ENCODE results near the gene IRF8.
"Not testable (repeated sequence)": the region's sequence is repeated elsewhere in the genome, so short reads cannot be mapped to it uniquely, and the experiment has no call there.

Gene IRF8

DNA sequence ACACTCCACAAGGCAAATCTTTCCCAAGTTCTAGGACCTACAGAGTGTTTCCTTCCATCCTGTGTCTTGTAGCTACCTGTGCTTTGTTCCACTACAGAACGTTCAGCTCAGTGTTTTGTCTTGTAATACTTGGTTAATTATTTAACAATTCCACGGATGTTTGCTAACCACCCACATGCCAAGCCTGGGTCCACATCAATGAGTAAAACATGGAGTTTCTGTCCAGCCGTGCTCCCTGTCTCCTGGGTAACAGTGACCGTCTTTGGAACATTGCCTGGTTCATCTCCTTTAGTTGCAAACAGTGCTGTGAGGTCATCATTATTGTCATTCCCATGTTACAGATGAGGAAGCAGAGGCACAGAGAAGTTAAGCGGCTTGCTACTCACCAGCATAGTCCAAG is 41.3 kb downstream of the IRF8 start:
- no peaks in the 10 kb centered on the region for H3K9me3 ChIP-seq (ENCODE audit: insufficient read depth, low read length)
- no peak overlapping the region for H3K4me2 ChIP-seq (ENCODE audit: low read length)
- H3K27ac ChIP-seq (ENCODE audit: low read length), result no peak overlapping the region
- H3K36me3 ChIP-seq (replicated peaks; ENCODE audit: low read depth, low read length), result peaks cover 10% of the 10 kb centered on the region
- no peak overlapping the region for H3K4me3 ChIP-seq (ENCODE audit: low read length)
- H2AFZ ChIP-seq (ENCODE audit: low read depth, low read length), result no peak overlapping the region
- H3K27me3 ChIP-seq (ENCODE audit: low read depth, low read length), result peaks cover 5% of the 10 kb centered on the region; the same call in 1 of the 2 replicates
- TF ChIP-seq, protein P1, sequence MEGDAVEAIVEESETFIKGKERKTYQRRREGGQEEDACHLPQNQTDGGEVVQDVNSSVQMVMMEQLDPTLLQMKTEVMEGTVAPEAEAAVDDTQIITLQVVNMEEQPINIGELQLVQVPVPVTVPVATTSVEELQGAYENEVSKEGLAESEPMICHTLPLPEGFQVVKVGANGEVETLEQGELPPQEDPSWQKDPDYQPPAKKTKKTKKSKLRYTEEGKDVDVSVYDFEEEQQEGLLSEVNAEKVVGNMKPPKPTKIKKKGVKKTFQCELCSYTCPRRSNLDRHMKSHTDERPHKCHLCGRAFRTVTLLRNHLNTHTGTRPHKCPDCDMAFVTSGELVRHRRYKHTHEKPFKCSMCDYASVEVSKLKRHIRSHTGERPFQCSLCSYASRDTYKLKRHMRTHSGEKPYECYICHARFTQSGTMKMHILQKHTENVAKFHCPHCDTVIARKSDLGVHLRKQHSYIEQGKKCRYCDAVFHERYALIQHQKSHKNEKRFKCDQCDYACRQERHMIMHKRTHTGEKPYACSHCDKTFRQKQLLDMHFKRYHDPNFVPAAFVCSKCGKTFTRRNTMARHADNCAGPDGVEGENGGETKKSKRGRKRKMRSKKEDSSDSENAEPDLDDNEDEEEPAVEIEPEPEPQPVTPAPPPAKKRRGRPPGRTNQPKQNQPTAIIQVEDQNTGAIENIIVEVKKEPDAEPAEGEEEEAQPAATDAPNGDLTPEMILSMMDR (IDR thresholded peaks at IDR 0.05; ENCODE audit: low read depth, low read length), result no peak
- no peak for TF ChIP-seq EZH2phosphoT487 (IDR thresholded peaks at IDR 0.05; ENCODE audit: low read depth)
- H4K20me1 ChIP-seq (ENCODE audit: insufficient read depth, low read length), result no peaks in the 10 kb centered on the region
- peaks cover 58% of the 10 kb centered on the region for H3K4me1 ChIP-seq (ENCODE audit: low read length)
- H3K9ac ChIP-seq (ENCODE audit: low read length), result no peak overlapping the region
- no peaks in the 10 kb centered on the region for H3K79me2 ChIP-seq (ENCODE audit: low read length)

DNA sequence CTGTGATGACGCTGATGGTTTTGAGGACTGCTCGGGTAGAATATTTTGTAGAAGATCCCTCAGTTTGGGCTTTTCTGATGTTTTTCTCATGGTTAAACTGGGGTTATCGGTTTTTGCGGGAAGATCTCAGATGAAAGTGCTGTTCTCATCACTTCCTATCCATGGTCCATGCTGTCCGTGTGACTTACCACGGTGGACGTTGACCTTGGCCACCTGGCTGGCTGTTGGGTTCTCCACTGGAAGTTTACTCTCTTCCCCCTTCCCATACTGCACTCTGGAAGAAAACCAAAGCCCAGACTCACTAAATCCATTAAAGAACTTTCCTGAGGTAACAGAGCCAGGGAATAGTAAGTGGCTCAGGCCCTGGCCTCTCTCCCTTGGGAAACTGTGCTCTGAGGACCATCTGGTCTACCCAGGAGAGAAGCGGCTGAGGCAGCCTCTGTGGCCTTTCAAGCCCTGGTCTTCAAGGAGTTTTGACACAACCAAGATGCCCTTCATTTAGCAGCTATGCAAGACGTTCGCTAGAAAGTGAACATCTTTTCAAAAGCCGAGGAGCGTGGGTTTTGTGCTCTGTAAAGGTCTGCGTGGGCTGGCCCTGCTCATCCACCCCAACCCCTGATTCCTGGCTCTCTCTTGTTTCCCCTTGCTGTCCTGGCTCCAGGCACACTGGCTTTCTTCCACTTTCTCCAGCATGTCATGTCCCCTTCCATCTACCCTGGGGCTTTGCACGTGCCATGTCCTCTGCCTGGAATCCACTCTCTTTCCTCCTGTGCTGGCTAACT is 43.1 kb downstream of the IRF8 start:
- no peak overlapping the region for H3K4me2 ChIP-seq (ENCODE audit: low read length)
- no peaks in the 10 kb centered on the region for H4K20me1 ChIP-seq (ENCODE audit: insufficient read depth, low read length)
- H3K79me2 ChIP-seq (ENCODE audit: low read length), result no peaks in the 10 kb centered on the region
- H2AFZ ChIP-seq (ENCODE audit: low read depth, low read length), result no peak overlapping the region
- peaks cover 8% of the 10 kb centered on the region for H3K36me3 ChIP-seq (replicated peaks; ENCODE audit: low read depth, low read length)
- TF ChIP-seq, protein P1 (IDR thresholded peaks at IDR 0.05; ENCODE audit: low read depth, low read length), result no peak
- no peak for TF ChIP-seq EZH2phosphoT487 (IDR thresholded peaks at IDR 0.05; ENCODE audit: low read depth)
- no peak overlapping the region for H3K4me3 ChIP-seq (ENCODE audit: low read length)
- no peak overlapping the region for H3K27ac ChIP-seq (ENCODE audit: low read length)
- H3K9me3 ChIP-seq (ENCODE audit: insufficient read depth, low read length), result no peaks in the 10 kb centered on the region
- no peak overlapping the region for H3K9ac ChIP-seq (ENCODE audit: low read length)
- H3K27me3 ChIP-seq (ENCODE audit: low read depth, low read length), result peaks cover 6% of the 10 kb centered on the region; the same call in 1 of the 2 replicates
- H3K4me1 ChIP-seq (ENCODE audit: low read length), result peaks cover 58% of the 10 kb centered on the region

DNA sequence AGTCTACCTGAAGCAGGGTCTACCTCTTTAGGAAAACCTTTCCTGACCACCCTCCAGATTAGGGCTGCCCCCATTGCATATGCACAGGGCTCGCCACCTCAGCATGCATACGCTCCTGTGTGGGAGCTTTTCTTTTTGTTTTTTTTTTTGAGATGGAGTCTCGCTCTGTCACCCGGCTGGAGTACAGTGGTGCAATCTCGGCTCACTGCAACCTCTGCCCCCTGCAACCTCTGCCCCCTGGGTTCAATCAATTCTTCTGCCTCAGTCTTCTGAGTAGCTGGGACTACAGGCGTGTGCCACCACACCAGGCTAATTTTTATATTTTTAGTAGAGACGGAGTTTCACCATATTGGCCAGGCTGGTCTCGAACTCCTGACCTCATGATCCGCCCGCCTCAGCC is 43.7 kb downstream of the IRF8 start:
- not testable (repeated sequence) for H3K79me2 ChIP-seq (ENCODE audit: low read length); H4K20me1 ChIP-seq (ENCODE audit: insufficient read depth, low read length); H3K27ac ChIP-seq (ENCODE audit: low read length); H3K4me3 ChIP-seq (ENCODE audit: low read length); H2AFZ ChIP-seq (ENCODE audit: low read depth, low read length); H3K4me2 ChIP-seq (ENCODE audit: low read length); H3K9me3 ChIP-seq (ENCODE audit: insufficient read depth, low read length); H3K27me3 ChIP-seq (ENCODE audit: low read depth, low read length); H3K36me3 ChIP-seq (replicated peaks; ENCODE audit: low read depth, low read length); H3K9ac ChIP-seq (ENCODE audit: low read length)
- peaks cover 58% of the 10 kb centered on the region for H3K4me1 ChIP-seq (ENCODE audit: low read length)

DNA sequence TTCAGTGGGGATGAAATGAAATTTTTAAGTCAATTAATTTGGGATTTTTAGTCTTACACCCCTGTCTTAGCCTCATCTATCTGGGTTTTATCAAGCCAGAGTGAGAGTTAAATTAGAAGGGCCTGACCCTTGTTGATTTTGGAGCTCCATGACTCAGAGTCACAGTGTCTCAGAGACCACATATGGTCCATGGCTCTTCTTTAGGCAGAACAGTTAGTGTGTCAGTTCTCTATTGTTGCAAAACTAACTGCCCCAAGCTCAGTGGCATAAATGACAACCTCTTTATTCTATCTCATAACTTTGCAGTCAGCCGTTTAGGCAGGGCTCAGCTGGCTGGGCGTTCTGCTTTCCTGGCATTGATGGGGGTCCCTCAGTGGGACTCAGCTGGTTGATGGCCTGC is 44.7 kb downstream of the IRF8 start:
- Histone ChIP-seq H3K4me3 (ENCODE audit: low read length) (no peak overlapping the region), H3K9me3 (ENCODE audit: insufficient read depth, low read length) (no peaks in the 10 kb centered on the region), H3K4me2 (ENCODE audit: low read length) (no peak overlapping the region), H3K36me3 (replicated peaks; ENCODE audit: low read depth, low read length) (no peaks in the 10 kb centered on the region), H3K27ac (ENCODE audit: low read length) (no peak overlapping the region), H3K9ac (ENCODE audit: low read length) (no peak overlapping the region), H2AFZ (ENCODE audit: low read depth, low read length) (no peak overlapping the region), H3K27me3 (ENCODE audit: low read depth, low read length) (peaks cover 6% of the 10 kb centered on the region; the same call in 1 of the 2 replicates), H4K20me1 (ENCODE audit: insufficient read depth, low read length) (no peaks in the 10 kb centered on the region), H3K4me1 (ENCODE audit: low read length) (peaks cover 56% of the 10 kb centered on the region), H3K79me2 (ENCODE audit: low read length) (no peaks in the 10 kb centered on the region)
- TF ChIP-seq, protein P1 (IDR thresholded peaks at IDR 0.05; ENCODE audit: low read depth, low read length), result no peak
- no peak for TF ChIP-seq EZH2phosphoT487 (IDR thresholded peaks at IDR 0.05; ENCODE audit: low read depth)

All from OCI-LY3 (cell line).